ENCODE measurements around the gene B3GNT8.
A peak's percentile ranks its signal among the peaks of the same experiment; 100 is the strongest.
"Not testable (repeated sequence)": the region's sequence is repeated elsewhere in the genome, so short reads cannot be mapped to it uniquely, and the experiment has no call there.

The B3GNT8 gene

DNA sequence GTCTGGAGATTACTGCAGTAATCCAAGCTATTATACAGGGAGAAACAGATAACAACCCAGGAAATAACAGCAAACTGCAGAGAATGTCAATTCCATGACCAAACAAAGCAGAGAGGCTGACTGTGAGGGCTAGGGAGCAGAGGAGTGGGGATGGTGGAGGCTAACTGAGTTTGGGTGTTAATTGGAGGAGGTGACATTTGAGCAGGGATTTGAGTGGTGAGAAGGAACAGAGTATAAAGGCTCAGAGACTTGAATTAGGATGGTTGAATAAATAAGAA is 9.4 kb upstream of the B3GNT8 start:
- Histone ChIP-seq H3K4me3 (ENCODE audit: low read depth in 1 of 2, low read length in 2 of 2) (no peak overlapping the region), H3K27ac (ENCODE audit: low read depth, low read length) (no peak overlapping the region), H3K27me3 (ENCODE audit: control insufficient read depth in 1 of 2, insufficient read depth in 2 of 2, low read length in 2 of 2) (no peaks in the 10 kb centered on the region), H3K9ac (ENCODE audit: low read depth in 1 of 2, low read length in 2 of 2) (no peak overlapping the region), H3K4me1 (ENCODE audit: control insufficient read depth in 1 of 2, insufficient read depth in 2 of 2, low read length in 2 of 2) (peaks cover 26 to 44% of the 10 kb centered on the region in 2 donors), H3K36me3 (ENCODE audit: control insufficient read depth in 1 of 2, insufficient read depth in 2 of 2, low read length in 2 of 2) (peaks cover 9 to 24% of the 10 kb centered on the region in 2 donors), H3K9me3 (ENCODE audit: control insufficient read depth in 1 of 2, low read length in 2 of 2) (no peaks in the 10 kb centered on the region)

GRCh38 chr19:41435936-41436673 is 8.9 kb upstream of the B3GNT8 start:
- peaks cover 9 to 29% of the 10 kb centered on the region in 2 donors for H3K36me3 ChIP-seq (ENCODE audit: control insufficient read depth in 1 of 2, insufficient read depth in 2 of 2, low read length in 2 of 2)
- peak overlapping the region in 1 of 2 donors; percentile 19 for H3K4me3 ChIP-seq (ENCODE audit: low read depth in 1 of 2, low read length in 2 of 2)
- no peaks in the 10 kb centered on the region for H3K9me3 ChIP-seq (ENCODE audit: control insufficient read depth in 1 of 2, low read length in 2 of 2)
- peaks cover 24 to 41% of the 10 kb centered on the region in 2 donors for H3K4me1 ChIP-seq (ENCODE audit: control insufficient read depth in 1 of 2, insufficient read depth in 2 of 2, low read length in 2 of 2)
- H3K9ac ChIP-seq (ENCODE audit: low read depth in 1 of 2, low read length in 2 of 2) = no peak overlapping the region
- peak overlapping the region; percentile 46 for H3K27ac ChIP-seq (ENCODE audit: low read depth, low read length)
- H3K27me3 ChIP-seq (ENCODE audit: control insufficient read depth in 1 of 2, insufficient read depth in 2 of 2, low read length in 2 of 2) = no peaks in the 10 kb centered on the region

GRCh38 chr19:41435376-41435775 is 8.2 kb upstream of the B3GNT8 start:
- peaks cover 9 to 33% of the 10 kb centered on the region in 2 donors for H3K36me3 ChIP-seq (ENCODE audit: control insufficient read depth in 1 of 2, insufficient read depth in 2 of 2, low read length in 2 of 2)

DNA sequence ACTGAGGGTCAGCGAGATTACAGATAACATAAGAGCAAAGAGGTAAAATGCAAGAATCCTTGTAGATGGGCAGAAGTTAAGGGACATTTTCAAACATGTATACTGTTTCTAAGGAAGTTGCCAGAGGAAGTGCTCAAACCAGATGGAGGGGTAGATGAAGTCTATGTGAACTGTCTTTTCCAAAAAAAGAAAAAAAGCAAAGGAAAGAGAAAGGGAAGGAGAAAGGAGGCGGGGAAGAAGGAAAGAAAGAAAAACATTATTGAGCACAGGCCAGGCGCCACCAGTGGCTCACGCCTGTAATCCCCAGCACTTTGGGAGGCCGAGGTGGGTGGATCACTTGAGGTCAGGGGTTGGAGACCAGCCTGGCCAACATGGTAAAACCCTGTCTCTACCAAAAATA is 7.3 kb upstream of the B3GNT8 start:
- Histone ChIP-seq H3K9ac (ENCODE audit: low read depth in 1 of 2, low read length in 2 of 2) (no peak overlapping the region), H3K27me3 (ENCODE audit: control insufficient read depth in 1 of 2, insufficient read depth in 2 of 2, low read length in 2 of 2) (no peaks in the 10 kb centered on the region), H3K4me1 (ENCODE audit: control insufficient read depth in 1 of 2, insufficient read depth in 2 of 2, low read length in 2 of 2) (peaks cover 17 to 41% of the 10 kb centered on the region in 2 donors), H3K36me3 (ENCODE audit: control insufficient read depth in 1 of 2, insufficient read depth in 2 of 2, low read length in 2 of 2) (peaks cover 9 to 33% of the 10 kb centered on the region in 2 donors), H3K27ac (ENCODE audit: low read depth, low read length) (no peak overlapping the region), H3K4me3 (ENCODE audit: low read depth in 1 of 2, low read length in 2 of 2) (no peak overlapping the region), H3K9me3 (ENCODE audit: control insufficient read depth in 1 of 2, low read length in 2 of 2) (no peaks in the 10 kb centered on the region)

More at GRCh38 chr19:41435376-41435775, 8.2 kb upstream of the B3GNT8 start:
- not testable (repeated sequence) for H3K9me3 ChIP-seq (ENCODE audit: control insufficient read depth in 1 of 2, low read length in 2 of 2); H3K9ac ChIP-seq (ENCODE audit: low read depth in 1 of 2, low read length in 2 of 2); H3K27ac ChIP-seq (ENCODE audit: low read depth, low read length); H3K27me3 ChIP-seq (ENCODE audit: control insufficient read depth in 1 of 2, insufficient read depth in 2 of 2, low read length in 2 of 2); H3K4me3 ChIP-seq (ENCODE audit: low read depth in 1 of 2, low read length in 2 of 2)
- H3K4me1 ChIP-seq (ENCODE audit: control insufficient read depth in 1 of 2, insufficient read depth in 2 of 2, low read length in 2 of 2) = peaks cover 18 to 41% of the 10 kb centered on the region in 2 donors

GRCh38 chr19:41433171-41433570 is 6.0 kb upstream of the B3GNT8 start:
- H3K9ac ChIP-seq (ENCODE audit: low read depth in 1 of 2, low read length in 2 of 2) = no peak overlapping the region
- no peaks in the 10 kb centered on the region for H3K9me3 ChIP-seq (ENCODE audit: control insufficient read depth in 1 of 2, low read length in 2 of 2)
- peaks cover 21 to 43% of the 10 kb centered on the region in 2 donors for H3K4me1 ChIP-seq (ENCODE audit: control insufficient read depth in 1 of 2, insufficient read depth in 2 of 2, low read length in 2 of 2)
- H3K27ac ChIP-seq (ENCODE audit: low read depth, low read length) = no peak overlapping the region
- H3K4me3 ChIP-seq (ENCODE audit: low read depth in 1 of 2, low read length in 2 of 2) = no peak overlapping the region
- H3K36me3 ChIP-seq (ENCODE audit: control insufficient read depth in 1 of 2, insufficient read depth in 2 of 2, low read length in 2 of 2) = peaks cover 9 to 32% of the 10 kb centered on the region in 2 donors
- no peaks in the 10 kb centered on the region for H3K27me3 ChIP-seq (ENCODE audit: control insufficient read depth in 1 of 2, insufficient read depth in 2 of 2, low read length in 2 of 2)

DNA sequence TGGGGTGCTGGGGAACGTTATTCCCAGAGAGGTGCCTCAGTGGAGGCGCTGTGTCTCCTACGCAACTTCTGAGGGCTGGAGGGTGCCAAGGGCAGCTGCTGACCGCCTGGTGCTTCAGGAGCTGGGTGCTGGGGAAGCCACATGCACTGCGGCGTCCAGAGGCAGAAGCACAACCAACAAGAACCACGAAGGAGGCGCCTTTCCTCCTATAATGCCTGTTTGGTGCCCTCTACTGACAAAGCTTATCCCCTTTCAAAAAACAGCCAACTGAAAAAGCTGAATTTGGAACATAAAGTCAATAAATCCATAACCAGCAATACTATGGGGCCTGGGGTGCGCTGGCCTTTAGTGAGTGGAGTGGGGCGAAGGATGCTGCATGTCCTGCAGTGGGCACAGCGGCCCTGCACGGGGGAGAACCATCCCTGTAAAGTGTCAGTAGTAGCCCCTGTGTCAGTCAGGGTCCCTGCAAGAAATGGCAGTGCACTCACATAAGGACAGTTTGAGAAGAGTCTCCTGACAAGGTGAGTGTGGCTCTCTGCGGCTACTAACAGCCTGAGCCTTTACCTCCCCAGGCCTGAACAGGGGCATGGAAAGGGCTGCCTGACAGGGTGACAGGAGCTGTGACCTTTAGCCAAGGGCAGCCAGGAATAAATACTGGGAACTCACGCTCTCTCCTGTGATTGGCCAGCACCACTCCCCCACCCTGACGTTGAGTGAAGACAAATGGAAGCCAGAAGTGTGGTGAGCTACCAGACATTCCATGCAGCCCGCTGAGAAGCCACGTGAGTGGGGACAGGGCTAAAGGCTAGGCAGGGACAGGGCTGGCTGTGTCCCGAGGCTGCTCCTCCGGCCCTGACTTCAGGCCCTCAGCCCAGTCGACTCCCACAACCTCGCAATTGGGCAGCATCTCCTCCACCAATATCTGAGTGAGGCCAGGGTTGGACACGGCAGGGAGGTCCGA is 4.5 kb upstream of the B3GNT8 start:
- Histone ChIP-seq H3K9ac (ENCODE audit: low read depth in 1 of 2, low read length in 2 of 2) (no peak overlapping the region), H3K4me3 (ENCODE audit: low read depth in 1 of 2, low read length in 2 of 2) (no peak overlapping the region), H3K9me3 (ENCODE audit: control insufficient read depth in 1 of 2, low read length in 2 of 2) (no peaks in the 10 kb centered on the region), H3K36me3 (ENCODE audit: control insufficient read depth in 1 of 2, insufficient read depth in 2 of 2, low read length in 2 of 2) (peaks cover 9 to 26% of the 10 kb centered on the region in 2 donors), H3K27me3 (ENCODE audit: control insufficient read depth in 1 of 2, insufficient read depth in 2 of 2, low read length in 2 of 2) (no peaks in the 10 kb centered on the region), H3K27ac (ENCODE audit: low read depth, low read length) (no peak overlapping the region), H3K4me1 (ENCODE audit: control insufficient read depth in 1 of 2, insufficient read depth in 2 of 2, low read length in 2 of 2) (peaks cover 22 to 37% of the 10 kb centered on the region in 2 donors)

GRCh38 chr19:41430922-41431321 is 3.7 kb upstream of the B3GNT8 start:
- Histone ChIP-seq H3K4me3 (ENCODE audit: low read depth in 1 of 2, low read length in 2 of 2) (no peak overlapping the region), H3K4me1 (ENCODE audit: control insufficient read depth in 1 of 2, insufficient read depth in 2 of 2, low read length in 2 of 2) (peaks cover 24 to 45% of the 10 kb centered on the region in 2 donors), H3K27ac (ENCODE audit: low read depth, low read length) (no peak overlapping the region), H3K9me3 (ENCODE audit: control insufficient read depth in 1 of 2, low read length in 2 of 2) (no peaks in the 10 kb centered on the region), H3K27me3 (ENCODE audit: control insufficient read depth in 1 of 2, insufficient read depth in 2 of 2, low read length in 2 of 2) (no peaks in the 10 kb centered on the region), H3K9ac (ENCODE audit: low read depth in 1 of 2, low read length in 2 of 2) (no peak overlapping the region), H3K36me3 (ENCODE audit: control insufficient read depth in 1 of 2, insufficient read depth in 2 of 2, low read length in 2 of 2) (peaks cover 9 to 26% of the 10 kb centered on the region in 2 donors)

- H3K36me3 ChIP-seq (ENCODE audit: control insufficient read depth in 1 of 2, insufficient read depth in 2 of 2, low read length in 2 of 2) = peaks cover 17 to 35% of the 10 kb centered on the region in 2 donors
- no peaks in the 10 kb centered on the region for H3K27me3 ChIP-seq (ENCODE audit: control insufficient read depth in 1 of 2, insufficient read depth in 2 of 2, low read length in 2 of 2)
- H3K9ac ChIP-seq (ENCODE audit: low read depth in 1 of 2, low read length in 2 of 2) = peak overlapping the region; percentile 88 to 97
- H3K4me3 ChIP-seq (ENCODE audit: low read depth in 1 of 2, low read length in 2 of 2) = peak overlapping the region; percentile 76
- H3K27ac ChIP-seq (ENCODE audit: low read depth, low read length) = peak overlapping the region; percentile 11
- H3K9me3 ChIP-seq (ENCODE audit: control insufficient read depth in 1 of 2, low read length in 2 of 2) = no peaks in the 10 kb centered on the region
- H3K4me1 ChIP-seq (ENCODE audit: control insufficient read depth in 1 of 2, insufficient read depth in 2 of 2, low read length in 2 of 2) = peaks cover 43 to 56% of the 10 kb centered on the region in 2 donors
Measured at GRCh38 chr19:41428481-41428859, 1.3 kb upstream of the B3GNT8 start.

DNA sequence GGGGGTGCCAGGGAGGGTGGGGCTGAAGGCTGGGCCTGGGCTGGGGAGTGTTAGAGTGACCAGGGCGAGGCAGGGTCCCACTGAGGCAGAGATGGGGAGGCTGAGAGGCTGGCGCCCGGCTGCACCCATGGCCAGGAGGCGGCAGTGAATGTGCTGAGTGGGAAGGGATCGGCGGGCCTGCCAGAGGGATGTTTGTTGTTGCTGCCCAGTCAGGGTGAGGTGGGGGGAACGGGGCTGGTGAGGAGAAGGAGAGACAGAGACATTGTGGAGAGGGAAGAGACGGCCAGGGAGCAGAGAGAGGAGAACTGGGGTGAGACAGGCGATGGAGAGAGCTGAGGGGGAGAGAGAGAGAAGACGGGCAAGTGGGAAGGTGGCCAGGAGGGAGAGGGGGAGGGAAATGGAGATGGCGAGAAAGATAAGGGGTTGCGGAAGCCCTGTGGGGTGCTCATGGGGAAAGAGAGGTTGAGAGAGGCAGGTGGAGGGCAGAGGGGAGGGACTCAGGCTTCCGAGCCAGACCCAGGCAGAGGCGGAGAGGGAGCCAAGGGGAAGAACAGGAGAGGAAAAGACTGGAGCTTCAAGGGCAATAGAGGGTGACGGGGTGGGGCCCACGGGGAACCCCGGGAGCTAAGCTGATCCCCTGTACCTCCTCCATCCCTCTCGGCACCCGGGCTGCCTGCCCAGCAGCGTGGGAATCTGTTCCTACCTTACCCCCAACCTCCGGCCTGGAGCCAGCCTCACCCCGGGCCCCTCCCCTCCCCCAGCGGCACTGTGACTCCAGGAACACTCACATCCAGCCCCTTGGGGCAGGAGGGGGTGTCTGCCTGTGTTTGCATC is 690 bp upstream of the B3GNT8 start:
- H3K36me3 ChIP-seq (ENCODE audit: control insufficient read depth in 1 of 2, insufficient read depth in 2 of 2, low read length in 2 of 2) = peaks cover 15 to 33% of the 10 kb centered on the region in 2 donors

More for the DNA sequence above, 690 bp upstream of the B3GNT8 start:
- H3K4me1 ChIP-seq (ENCODE audit: control insufficient read depth in 1 of 2, insufficient read depth in 2 of 2, low read length in 2 of 2) = peaks cover 46 to 56% of the 10 kb centered on the region in 2 donors
- no peaks in the 10 kb centered on the region for H3K27me3 ChIP-seq (ENCODE audit: control insufficient read depth in 1 of 2, insufficient read depth in 2 of 2, low read length in 2 of 2)
- H3K9ac ChIP-seq (ENCODE audit: low read depth in 1 of 2, low read length in 2 of 2) = peak overlapping the region; percentile 88 to 97
- H3K9me3 ChIP-seq (ENCODE audit: control insufficient read depth in 1 of 2, low read length in 2 of 2) = no peaks in the 10 kb centered on the region
- H3K27ac ChIP-seq (ENCODE audit: low read depth, low read length) = peak overlapping the region; percentile 92
- peak overlapping the region; percentile 76 for H3K4me3 ChIP-seq (ENCODE audit: low read depth in 1 of 2, low read length in 2 of 2)

Measured in duodenal mucosa (tissue), 2 donors.